DND-41 (cell line): Measurements from ENCODE around the gene ZSCAN22.

ENCODE experiments used
- ATAC-seq: fragments of 200-7000 bp; cut with Tn5 transposase; 3 replicates; pipeline ENCODE4 v1.9.1; 2021; ENCODE audit warnings: low read depth; ENCODE audit not compliant: insufficient read depth
- DNase-seq: peaks from one replicate; pipeline ENCODE4 v3.0.0-alpha.2; 2020
- H2AFZ ChIP-seq: 2 replicates; pipeline ENCODE4 v1.6.0; 2012; ENCODE audit warnings: low read depth, low read length
- H3K27ac ChIP-seq: 2 replicates; pipeline ENCODE4 v1.5.1; 2012; ENCODE audit warnings: low read length, inconsistent platforms
- H3K27me3 ChIP-seq: fragments of 200-600 bp; sonication (generic); 2 replicates; pipeline ENCODE4 v1.6.0; 2012; ENCODE audit warnings: low read length, mild to moderate bottlenecking, inconsistent platforms; ENCODE audit not compliant: insufficient read depth, poor library complexity
- H3K36me3 ChIP-seq: 2 replicates; pipeline ENCODE4 v1.5.1; 2012; ENCODE audit warnings: low read length, inconsistent platforms; ENCODE audit not compliant: insufficient read depth
- H3K4me1 ChIP-seq: 2 replicates; pipeline ENCODE4 v1.5.1; 2012; ENCODE audit warnings: mild to moderate bottlenecking, low read length; ENCODE audit not compliant: insufficient read depth
- H3K4me2 ChIP-seq: 2 replicates; pipeline ENCODE4 v1.6.0; 2012; ENCODE audit warnings: mild to moderate bottlenecking, moderate library complexity, low read length, inconsistent platforms; ENCODE audit not compliant: insufficient read depth
- H3K4me3 ChIP-seq, 2 experiments: fragments of 200-600 bp in 1 of 2; shearing (Covaris generic) in 1 of 2; 2 replicates each; pipeline ENCODE4 v1.5.1; 2012 to 2016; ENCODE audit warnings: inconsistent platforms in 2 of 2, low read length in 2 of 2, mild to moderate bottlenecking in 2 of 2, low read depth in 1 of 2, moderate library complexity in 1 of 2
- H3K79me2 ChIP-seq: 2 replicates; pipeline ENCODE4 v1.6.0; 2012; ENCODE audit warnings: low read length, inconsistent platforms; ENCODE audit not compliant: insufficient read depth
- H3K9ac ChIP-seq: 2 replicates; pipeline ENCODE4 v1.6.0; 2012; ENCODE audit warnings: low read depth, mild to moderate bottlenecking, inconsistent platforms, low read length, moderate library complexity
- H3K9me3 ChIP-seq: 2 replicates; pipeline ENCODE4 v1.5.1; 2012; ENCODE audit warnings: low read length, moderate library complexity, mild to moderate bottlenecking, inconsistent platforms; ENCODE audit not compliant: insufficient read depth, severe bottlenecking
- H4K20me1 ChIP-seq: 2 replicates; pipeline ENCODE4 v1.6.0; 2012; ENCODE audit warnings: low read length; ENCODE audit not compliant: insufficient read depth
- CTCF ChIP-seq: IDR thresholded peaks from 2 replicates; pipeline ENCODE4 v1.5.1; 2012; ENCODE audit warnings: borderline replicate concordance, low read length, moderate library complexity, mild to moderate bottlenecking; ENCODE audit not compliant: poor library complexity, severe bottlenecking; ENCODE audit errors: extremely low read depth
- EZH2 ChIP-seq: IDR thresholded peaks from 3 replicates; pipeline ENCODE4 v1.6.1; 2012; ENCODE audit warnings: borderline replicate concordance, low read depth, mild to moderate bottlenecking, moderate library complexity, low read length, inconsistent platforms; ENCODE audit not compliant: severe bottlenecking

ZSCAN22 gene

GRCh38 chr19:58326914-58327726 is at the start of gene ZSCAN22:
TSS of gene ZSCAN22 (plus strand) at chr19:58326994. CDS start at chr19:58334803, 7,809 bp downstream.
- ATAC-seq = peak; percentile 97
- H3K27ac ChIP-seq = peak within 1 kb of the TSS; percentile 74

GRCh38 chr19:58277197-58277596 is 49.6 kb upstream of the ZSCAN22 start:
- H3K4me1 ChIP-seq = peaks cover 41% of the 10 kb centered on the region
- peaks cover 5% of the 10 kb centered on the region; the same call in 1 of the 2 replicates for H4K20me1 ChIP-seq
- no peak overlapping the region for H3K9ac ChIP-seq
- peaks cover 67% of the 10 kb centered on the region for H3K79me2 ChIP-seq
- H3K27ac ChIP-seq = no peak overlapping the region
- TF ChIP-seq EZH2 (no peak), CTCF (no peak)
- H2AFZ ChIP-seq = no peak overlapping the region
- H3K9me3 ChIP-seq = peaks cover 4% of the 10 kb centered on the region
- ATAC-seq = no peak
- H3K4me2 ChIP-seq = peak overlapping the region; percentile 88
- H3K4me3 ChIP-seq = 0 out of 4 replicates have a peak overlapping the region, but pooled peaks of 1 of the 2 experiments have one; percentile 23
- peaks cover 47% of the 10 kb centered on the region for H3K36me3 ChIP-seq
- DNase-seq = no peak
- H3K27me3 ChIP-seq = no peaks in the 10 kb centered on the region

More at GRCh38 chr19:58326914-58327726, at the start of gene ZSCAN22:
- H3K4me1 ChIP-seq = peaks cover 39% of the 10 kb centered on the region
- H3K9ac ChIP-seq = peak within 1 kb of the TSS; percentile 63
- H3K4me2 ChIP-seq = peak within 1 kb of the TSS; percentile 93
- H3K9me3 ChIP-seq = no peaks in the 10 kb centered on the region
- H3K79me2 ChIP-seq = peaks cover 32% of the 10 kb centered on the region
- peak within 1 kb of the TSS; percentile 58 to 76 for H3K4me3 ChIP-seq
- TF ChIP-seq EZH2 = no peak
- no peak for TF ChIP-seq CTCF
- H4K20me1 ChIP-seq = no peaks in the 10 kb centered on the region
- H3K36me3 ChIP-seq = peaks cover 5% of the 10 kb centered on the region; the same call in 1 of the 2 replicates
- peak within 1 kb of the TSS; percentile 94 for H2AFZ ChIP-seq
- no peaks in the 10 kb centered on the region for H3K27me3 ChIP-seq
- DNase-seq = peak; percentile 88

GRCh38 chr19:58277748-58278540 is 48.9 kb upstream of the ZSCAN22 start:
- ATAC-seq (no peak), DNase-seq (no peak)
- no peaks in the 10 kb centered on the region for H3K27me3 ChIP-seq
- H3K27ac ChIP-seq = peak overlapping the region; percentile 94
- H4K20me1 ChIP-seq = peaks cover 5% of the 10 kb centered on the region; the same call in 1 of the 2 replicates
- H3K4me2 ChIP-seq = peak overlapping the region; percentile 88
- peak overlapping the region; percentile 95 for H2AFZ ChIP-seq
- TF ChIP-seq EZH2 (no peak), CTCF (no peak)
- H3K9ac ChIP-seq = peak overlapping the region; percentile 89
- peaks cover 41% of the 10 kb centered on the region for H3K4me1 ChIP-seq
- peak overlapping the region; percentile 81 to 84 for H3K4me3 ChIP-seq
- H3K79me2 ChIP-seq = peaks cover 72% of the 10 kb centered on the region
- peaks cover 3% of the 10 kb centered on the region for H3K9me3 ChIP-seq
- H3K36me3 ChIP-seq = peaks cover 45% of the 10 kb centered on the region
